RPMI8226 (cell line): ENCODE measurements around the gene RFX4.
"Not testable (repeated sequence)": the region's sequence is repeated elsewhere in the genome, so short reads cannot be mapped to it uniquely, and the experiment has no call there.

Source experiments
- DNase-seq: peaks from one replicate; pipeline ENCODE4 v3.0.0-alpha.2; 2015

Gene RFX4

DNA sequence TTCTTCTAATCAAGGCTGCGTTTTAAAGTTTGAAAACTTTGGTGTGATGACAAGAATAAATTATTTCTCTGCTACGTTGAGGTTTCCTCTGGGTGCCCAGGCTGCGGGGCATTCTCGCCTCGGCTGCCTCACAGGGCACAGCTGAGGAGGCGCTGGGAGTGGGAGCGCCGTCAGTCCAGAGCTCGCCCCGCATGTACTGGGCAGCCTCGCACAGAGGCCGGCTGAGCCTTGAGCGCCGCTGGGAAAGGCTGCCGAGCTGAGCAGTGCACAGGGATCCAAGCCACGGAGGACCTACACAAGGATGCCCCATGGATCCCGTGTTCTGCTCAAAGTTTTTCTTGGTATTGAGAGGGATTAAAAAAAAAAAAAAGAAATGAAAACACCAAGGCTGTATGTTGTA is 11.6 kb downstream of the RFX4 start:
- DNase-seq = no peak

DNA sequence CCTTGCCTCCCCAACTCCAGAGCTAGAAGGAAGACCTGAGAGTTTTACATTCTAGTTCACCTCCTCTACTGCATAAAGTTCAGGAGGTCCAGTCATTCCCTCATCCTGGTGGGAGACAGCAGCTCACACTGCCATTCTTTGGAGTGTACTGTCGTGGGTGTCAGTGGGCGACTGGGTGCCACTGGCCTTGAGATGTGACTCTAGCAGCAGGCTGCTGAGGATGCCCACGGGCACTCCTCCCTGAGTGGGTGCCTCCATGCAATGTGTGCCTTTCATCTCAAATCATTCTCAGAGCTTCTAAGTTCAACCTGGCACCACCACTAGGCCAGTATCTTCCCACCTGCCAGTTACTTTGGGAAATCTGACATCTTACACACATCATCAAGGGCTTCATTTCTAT is 12.5 kb downstream of the RFX4 start:
- no peak for DNase-seq

DNA sequence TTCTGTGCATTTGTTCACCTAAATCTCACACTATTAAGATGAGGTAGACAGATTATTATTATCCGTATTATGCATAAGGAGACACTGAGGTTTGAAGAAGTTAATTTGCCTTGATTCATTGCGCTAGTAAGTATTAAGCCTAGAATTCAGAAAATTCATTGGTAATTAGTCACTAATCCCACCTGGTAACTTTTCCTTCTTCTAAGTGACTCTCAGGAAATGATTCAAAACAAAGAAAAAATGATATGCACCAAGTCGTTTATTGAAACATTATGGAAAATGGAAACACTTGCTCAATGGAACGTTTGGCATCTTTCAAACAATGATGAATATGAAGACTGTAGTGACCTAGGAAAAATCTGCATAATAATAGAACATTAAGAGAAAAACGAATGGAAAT is 15.2 kb downstream of the RFX4 start:
- DNase-seq = no peak

DNA sequence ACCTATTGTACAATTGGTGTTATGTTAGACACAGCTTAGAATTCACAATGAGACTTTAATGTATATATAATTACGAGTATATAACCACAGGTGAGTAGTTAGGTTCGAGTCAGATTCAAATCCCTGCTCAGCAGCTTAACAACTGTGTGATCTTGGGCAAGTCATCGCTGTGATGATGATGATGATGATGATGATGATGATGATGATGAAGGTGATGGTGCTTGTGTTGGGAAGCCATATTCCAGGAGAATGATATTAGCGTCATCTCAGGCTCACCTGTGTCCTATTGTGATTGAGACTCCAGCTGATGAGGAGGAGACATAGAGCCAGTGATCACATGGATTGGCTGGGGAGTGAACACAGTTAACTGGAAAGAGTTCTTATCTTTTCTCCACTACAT is 16.5 kb downstream of the RFX4 start:
- no peak for DNase-seq

DNA sequence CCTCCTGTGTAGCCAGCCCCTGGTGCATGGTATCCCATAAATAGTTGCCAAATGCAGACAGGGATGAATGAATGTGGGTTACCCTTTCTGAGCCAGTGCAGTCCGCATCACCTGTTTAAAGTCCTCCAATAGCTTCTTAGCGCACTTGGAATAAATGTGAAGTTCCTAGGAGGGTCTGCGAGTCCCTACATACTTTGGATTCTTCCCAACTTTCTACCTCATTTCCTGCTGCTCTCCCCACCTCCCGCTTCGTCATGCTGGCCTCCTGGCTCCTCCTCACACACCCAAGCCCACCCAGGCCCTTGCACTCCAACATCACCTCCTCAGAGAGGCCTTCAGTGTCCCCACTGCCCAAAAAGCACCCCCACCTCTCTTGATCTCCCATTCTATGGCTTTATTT is 17.7 kb downstream of the RFX4 start:
- no peak for DNase-seq

DNA sequence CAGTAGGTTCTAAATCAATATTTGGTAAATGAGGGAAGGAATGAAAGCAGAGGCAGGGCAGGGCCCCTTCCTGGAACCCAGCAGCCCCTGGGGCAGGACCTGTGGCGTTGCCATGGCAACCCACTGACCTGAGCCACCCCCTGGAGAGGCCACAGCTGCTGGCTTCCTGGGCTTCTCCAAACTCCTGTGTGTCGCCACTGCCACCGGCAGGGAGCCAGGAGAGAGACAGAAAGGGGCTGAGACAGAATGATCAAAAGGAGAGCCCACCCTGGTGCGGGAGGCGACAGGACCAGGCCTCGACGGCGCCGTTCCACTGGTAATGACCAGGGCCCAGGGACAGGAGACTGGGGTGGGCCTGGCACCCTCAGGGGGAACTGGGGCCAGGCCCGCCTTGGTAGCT is 18.2 kb downstream of the RFX4 start:
- DNase-seq = peak; percentile 8

DNA sequence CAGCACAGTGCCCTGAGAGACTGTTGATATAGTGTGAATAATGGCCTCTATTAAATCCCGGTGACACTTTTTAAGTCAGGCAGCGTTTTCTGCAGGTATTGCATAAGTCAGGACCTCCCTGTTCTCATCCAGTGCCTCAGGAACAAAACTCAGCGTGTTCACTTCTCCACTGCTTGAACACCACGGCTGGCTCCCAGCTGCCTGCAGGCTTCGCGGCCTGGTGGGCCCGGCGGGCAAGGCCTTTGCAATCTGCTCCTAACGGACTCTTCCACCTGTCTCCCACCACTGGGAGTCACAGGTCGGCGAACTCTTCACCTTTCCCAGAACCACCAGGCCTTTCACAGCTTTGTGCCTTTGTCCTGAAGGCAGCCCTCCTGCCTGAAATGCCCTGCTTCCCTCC is 18.7 kb downstream of the RFX4 start:
- DNase-seq = no peak

DNA sequence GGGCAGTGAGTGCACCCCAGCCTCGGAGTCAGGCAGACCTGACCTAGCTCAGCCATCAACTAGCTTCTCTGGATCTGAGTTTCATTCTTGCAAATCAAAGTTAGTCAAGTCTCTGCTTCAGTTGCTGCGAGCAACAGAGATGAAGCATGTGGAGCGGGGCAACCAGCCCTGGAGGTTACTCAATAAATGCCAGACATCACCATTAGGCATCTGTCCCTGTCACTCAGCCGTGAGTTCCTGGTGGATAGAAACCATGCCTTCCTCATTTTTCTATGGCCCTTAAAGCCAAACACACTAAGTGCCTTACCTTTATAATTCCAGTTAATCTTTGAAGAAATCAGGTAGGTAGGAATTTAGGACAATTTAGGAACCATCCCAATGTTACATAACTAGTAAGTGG is 19.3 kb downstream of the RFX4 start:
- DNase-seq = no peak

DNA sequence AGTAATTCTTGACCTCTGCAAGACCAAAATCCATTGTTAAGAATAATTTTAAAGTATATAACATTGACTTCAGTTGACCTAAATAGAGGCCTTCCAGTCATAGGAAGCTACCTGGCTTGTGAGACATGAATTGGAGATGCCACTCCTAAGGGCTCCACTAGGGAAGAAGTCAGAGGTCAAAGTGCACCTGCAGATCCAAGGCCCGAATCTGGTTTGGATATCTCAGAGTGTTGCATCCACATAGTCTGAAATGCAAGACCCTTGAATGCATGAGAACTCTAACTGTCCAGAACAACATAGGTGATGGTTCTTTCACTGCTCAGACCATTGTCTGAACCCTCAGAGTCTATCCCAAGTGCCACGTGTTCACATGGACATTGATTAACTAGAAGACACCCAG is 22.4 kb downstream of the RFX4 start:
- DNase-seq = no peak

DNA sequence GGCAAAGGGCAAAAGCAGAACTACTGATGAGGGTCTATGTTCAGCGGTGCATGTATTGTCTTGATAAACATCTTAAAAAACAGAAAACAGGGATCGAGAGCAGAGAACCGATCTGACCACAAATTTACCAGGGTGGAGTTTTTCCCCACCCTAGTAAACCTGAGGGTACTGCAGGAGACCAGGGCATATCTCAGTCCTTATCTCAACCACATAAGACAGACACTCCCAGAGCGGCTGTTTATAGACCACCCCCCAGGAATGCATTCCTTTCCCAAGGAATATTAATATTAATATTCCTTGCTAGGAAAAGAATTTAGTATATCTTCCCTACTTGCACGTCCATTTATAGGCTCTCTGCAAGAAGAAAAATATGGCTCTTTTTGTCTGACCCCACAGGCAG is 37.8 kb downstream of the RFX4 start:
- not testable (repeated sequence) for DNase-seq

DNA sequence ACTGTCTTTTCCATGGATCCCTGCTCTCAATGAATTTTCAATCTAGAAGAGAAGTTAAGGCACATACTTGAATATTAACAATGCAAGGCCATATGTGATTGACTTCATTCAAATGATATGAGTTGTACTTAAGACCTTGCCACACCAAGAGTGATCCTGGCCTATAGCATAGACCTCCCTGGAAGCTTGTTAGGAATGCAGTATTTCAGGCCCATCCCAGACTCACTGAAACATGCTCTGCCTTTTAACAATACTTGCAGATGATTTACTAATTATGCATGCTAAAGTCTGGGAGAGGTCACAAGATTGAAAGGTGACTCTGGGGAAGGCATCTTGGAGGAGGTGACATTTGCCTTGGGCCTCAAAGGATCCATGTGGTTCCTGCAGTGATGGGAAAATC is 43.2 kb downstream of the RFX4 start:
- no peak for DNase-seq

DNA sequence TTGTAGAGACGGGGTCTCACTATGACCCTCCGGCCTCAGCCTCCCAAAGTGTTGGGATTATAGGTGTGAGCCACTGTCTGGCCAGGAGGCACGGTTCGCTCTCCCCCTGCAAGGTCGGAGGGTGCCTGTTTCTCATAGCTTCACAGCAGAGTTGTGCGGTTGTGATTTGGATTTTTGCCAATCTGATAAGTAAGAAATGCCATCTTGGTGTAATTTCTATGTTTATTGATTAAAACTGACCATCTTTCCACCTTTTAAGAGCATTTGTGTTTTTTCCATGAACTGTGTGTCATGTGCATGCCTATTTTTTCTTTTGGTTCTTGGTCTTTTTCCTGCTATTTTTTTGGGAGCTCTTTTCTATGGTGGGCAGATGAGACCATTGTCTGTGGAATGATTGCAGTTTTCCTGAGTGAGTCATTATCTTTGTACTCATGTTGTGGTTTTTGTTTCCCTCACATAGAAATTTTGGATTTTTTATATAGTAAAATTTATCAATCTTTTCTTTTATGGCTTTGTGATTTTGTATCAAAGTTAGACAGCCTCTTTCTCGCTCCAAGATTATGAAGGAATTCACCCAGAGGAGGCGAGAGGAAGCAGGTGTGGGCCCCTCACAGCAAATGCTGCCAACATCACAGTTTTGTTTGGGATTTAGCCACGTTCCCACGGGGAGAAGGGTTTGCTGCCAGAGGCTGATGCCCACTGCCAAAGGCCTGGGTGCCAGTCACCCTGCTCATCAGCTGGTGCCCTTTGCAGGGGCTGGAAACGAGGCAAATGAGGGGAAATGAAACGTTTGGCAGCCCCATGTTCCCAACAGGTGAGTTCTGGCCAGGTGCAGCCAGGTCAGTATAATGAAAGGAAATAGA is 47.2 kb downstream of the RFX4 start:
- DNase-seq = no peak

DNA sequence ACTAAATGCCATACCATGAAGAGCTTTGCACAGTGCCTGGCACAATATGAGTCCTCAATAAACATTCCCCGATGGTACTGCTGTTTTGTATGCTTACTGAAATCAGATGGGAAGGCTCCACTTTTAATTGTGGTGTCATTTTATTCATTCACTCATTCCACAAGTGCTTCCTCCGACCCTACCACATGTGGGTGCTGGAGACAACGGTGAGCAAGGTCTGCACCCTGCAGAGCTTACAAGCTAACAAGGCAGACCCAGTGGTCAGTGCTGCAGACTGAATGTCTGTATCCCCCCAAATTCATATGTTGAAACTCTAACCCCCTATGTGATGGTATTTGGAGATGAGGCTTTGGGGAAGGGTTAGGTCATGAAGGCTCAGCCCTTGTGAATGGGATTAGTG is 48.3 kb downstream of the RFX4 start:
- no peak for DNase-seq

DNA sequence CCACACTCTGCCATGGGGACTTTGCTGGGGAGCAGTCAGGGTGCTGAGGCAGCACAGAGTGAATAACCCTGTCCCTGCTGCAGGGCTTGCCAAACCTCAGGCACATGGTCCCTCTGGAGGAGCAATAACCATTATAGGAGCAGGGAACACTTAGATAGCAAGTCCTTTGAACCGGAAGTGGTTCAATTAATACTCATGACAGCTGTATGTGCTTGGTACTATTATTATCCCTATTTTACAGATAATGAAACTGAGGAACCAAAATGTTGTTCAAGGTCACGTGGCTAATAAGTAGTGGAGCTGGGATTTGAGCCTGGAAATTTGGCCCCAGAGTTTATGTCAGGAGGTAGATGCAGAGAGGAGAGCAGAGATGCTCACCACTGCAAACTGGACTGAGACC is 49.0 kb downstream of the RFX4 start:
- DNase-seq = no peak

DNA sequence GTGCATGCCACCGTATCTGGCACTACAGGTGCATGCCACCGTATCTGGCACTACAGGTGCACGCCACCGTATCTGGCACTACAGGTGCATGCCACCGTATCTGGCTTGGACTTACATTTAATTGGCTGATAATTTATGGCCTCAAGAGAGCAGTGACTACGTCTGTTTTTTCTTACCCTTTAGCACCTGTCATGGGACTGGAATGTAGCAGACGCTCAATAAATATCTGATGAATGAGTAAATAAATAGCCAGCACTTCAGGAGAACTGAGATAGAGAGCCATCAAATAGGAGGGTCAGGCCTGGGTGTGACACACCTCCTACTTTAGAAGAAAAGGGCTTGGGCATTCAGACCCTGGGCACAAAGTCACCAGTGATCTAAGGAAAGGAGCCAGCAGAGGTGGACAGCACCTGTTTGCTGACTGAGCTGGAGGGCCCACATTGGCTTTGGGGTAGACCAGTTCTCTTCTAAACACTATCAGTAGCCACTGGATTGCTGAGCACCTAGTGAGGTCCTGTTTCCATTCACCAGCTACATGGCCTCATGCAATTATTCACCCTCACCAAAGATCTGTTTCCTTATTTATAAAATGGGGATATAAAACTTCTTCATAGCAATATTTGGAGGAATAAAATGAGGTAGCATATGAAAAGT is 50.1 kb downstream of the RFX4 start:
- DNase-seq = no peak

DNA sequence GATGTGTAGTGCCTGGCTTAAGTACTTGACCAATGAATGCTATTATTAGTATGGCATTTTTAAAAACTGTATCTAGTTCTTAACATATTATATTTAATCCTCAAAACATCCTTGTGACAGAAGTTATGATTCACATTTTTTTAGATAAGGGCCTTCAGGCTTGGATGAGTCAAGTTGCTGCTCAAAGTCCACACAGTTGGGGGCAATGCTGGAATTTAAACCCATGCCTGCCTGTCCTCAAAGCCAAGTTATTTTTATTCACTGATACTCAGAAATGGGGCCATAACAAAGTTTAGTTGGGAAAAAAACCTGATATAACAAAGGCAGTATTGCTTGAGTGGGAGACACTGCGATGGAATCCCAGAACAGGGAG is 50.6 kb downstream of the RFX4 start:
- no peak for DNase-seq

DNA sequence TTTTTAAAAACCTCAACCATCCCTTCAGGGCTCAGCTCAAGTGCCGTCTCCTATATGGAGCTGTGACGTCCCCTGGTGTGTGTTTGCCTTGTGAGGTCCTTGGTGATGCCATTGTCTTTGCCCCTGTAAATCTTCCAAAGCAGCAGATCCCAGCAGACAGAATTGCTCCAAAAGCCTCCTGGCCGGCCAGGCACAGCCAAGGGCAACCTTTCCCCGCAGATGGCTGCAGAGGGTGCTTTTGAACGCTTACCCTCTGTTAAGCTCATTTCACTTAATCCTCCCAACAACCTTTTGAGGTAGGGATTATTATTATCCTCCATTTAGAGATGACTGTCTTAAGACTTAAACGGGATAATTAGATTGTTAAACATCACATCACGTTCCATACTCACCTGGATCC is 51.4 kb downstream of the RFX4 start:
- DNase-seq = no peak

DNA sequence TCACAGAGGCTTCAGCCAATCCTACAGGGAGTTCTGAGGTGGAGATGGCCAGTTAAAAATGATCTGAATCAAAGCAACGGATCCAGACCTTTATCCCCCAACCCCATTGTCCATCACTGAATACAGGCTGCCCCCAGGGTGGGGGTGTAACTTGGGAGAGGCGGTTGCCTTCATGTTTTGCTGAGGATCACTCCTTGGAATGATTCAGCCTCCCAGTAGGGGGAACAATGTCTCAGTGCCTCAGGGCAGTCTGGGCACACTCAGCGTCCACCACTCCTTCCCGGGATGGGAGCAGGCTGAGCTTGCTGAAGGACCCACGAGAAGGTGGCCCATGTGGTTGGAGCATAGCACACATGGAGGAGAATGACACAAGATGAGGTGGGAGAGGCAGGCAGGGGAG is 60.2 kb downstream of the RFX4 start:
- no peak for DNase-seq

DNA sequence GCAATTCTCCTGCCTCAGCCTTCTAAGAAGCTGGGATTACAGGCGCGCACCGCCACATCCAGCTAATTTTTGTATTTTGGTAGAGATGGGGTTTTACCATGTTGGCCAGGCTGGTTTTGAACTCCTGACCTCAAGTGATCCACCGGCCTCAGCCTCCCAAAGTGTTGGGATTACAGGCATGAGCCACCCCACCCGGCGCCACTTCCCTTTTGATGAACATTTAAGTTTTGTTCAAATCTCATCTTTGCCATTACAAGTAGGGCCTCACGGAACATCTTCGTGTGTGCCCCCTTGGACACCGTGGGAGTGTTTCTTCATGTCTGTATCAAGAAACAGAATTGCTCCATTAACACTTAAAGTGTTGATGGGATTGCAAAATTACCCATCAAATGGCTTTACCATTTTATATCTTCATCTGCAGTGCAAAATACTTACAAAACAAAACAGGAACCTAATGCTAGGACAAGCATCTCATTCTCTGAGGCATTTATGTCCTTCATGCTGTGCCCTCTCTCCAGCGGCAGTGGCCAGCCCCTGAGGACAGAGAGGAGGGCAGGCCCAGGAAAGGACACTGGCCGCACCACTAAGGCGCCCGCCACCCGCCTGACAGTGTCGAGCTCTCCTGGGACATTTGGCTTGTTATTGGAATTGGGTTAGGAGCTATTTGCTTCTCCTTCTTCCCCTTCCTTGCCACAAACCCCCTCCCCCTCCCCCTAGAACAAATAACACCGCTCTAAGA is 61.7 kb downstream of the RFX4 start:
- no peak for DNase-seq

DNA sequence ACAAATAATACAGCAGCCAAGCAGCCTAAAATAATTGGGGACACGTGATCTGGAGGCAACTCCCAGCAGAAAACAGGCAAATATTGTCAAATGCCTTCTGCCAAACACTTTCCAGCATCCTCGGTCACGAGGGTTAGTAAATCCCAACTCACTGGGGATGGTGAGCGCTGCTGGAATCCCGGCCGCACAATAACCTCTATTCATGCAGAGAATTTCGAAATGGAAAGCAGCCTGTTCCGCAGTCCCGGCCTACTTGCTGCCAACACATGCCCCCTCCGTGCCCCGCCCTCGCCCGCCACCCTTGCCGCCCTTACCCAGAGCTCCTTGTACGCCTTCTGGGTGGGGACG is 62.2 kb downstream of the RFX4 start:
- DNase-seq = no peak

DNA sequence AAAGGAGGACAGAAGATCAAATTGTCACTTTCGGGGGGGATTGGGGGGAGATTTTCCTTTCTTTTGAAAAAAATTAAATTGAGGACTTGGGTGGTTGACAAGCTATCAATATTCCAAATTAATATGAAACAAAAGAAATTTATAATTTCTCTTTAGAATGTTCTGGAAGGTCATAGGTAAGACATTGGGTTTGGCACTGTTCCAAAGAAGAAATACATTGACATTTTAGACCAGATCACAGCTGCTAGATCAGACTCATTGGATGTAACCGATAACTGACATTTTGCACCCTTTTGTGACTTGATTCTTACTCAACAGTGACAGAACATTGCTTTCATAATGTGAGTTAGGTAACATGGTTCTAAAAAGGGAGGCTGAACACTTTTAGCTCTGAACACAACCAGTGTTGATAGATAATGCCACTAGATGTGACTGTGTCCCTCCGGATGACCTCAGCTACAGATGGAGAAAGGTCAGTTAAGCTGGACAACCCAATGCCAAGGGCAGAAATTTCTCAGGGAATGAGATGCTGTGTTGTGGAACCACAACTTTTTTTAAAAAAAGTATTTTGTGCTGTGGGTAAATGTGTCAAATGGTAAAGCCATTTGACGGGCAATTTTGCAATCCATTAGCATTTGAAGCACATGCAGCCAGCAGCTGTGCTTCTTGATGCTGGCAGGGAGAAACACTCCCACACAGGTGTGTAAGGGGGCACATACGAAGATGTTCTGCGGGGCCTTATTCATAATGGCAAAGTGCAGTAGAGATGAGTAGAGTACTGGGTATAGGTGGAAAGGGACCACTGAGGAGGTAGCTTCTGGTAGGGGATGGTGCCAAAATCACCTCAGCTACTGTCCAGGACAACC is 62.9 kb downstream of the RFX4 start:
- DNase-seq = no peak

DNA sequence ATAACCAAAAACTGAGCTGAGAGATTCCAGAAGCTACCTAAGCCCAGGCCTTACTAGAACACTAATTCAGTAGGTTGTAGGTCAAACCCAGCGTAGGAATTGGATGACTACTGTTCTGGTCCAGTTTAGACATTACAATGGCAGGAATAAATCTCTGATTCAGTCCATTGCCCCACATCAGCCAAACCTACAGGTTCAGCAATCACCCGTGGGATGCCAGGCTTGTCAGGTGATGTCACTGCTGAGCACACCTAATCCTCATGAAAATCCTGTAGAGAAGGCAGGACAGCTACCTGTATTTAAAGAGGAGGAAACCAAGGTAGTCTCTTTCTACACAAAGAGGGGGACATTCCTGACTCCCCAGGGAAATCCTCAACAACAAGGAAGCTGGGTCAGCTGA is 63.7 kb downstream of the RFX4 start:
- DNase-seq = no peak

DNA sequence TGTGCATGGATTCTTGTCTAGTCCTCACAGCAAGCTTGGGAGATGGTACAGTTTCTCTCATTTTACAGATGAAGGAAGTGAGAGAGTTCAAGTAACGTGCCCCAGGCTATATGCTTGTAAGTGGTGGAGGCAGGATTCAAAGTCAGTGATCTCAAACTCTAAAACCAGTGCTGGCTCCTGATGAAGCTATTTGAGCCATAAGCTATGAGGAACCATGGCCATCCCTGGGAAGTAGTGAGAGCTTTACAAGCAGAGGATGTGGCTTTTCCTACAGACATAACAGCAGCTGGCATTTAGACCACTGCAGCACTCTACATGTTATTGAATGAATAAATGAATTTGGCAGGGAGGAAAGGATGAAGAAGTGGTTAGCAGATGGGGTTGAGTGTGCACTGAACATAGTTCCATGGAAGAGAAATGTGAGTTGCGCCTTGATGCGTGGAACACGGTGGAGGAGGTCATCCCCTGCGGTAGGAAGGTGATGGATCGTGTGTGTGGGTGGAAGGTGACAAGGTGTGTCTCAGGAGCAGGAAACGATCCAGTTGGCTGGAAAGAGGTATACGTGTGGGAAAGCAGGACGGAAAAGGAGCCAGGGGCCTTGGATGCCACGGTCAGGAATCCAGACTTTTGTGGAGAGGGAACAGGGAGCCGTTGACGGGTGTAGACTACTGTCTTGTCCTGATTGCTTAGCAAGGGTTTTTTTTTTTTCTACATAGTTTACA is 65.2 kb downstream of the RFX4 start:
- DNase-seq = no peak
